MCF 10A (cell line): ENCODE results near the gene GATAD2A. TPM values are rescaled to one million over a fixed set of nuclear protein-coding genes. Genes with fewer than 3 reads are reported as not detected.
"Not testable (repeated sequence)": the region's sequence is repeated elsewhere in the genome, so short reads cannot be mapped to it uniquely, and the experiment has no call there.

Experiments
- BruUV-seq: library from RNA; stranded (reverse); fragments of 400-500 nt; replicated peaks from 2 replicates; lab custom pipeline; 2021; lab: Mats Ljungman, UMichigan
- CTCF ChIA-PET: fragments of 300-600 bp; sonication (Branson Sonifier 250); formaldehyde crosslinking; extraction: SDS; loops from one replicate; lab custom pipeline; 2021; ENCODE audit warnings: antibody characterized with exemption, inconsistent platforms; lab: Yijun Ruan, JAX
- POLR2A ChIA-PET: fragments of 300-600, 350-650 bp; sonication (Branson Sonifier 250); formaldehyde crosslinking; extraction: SDS; loops from one replicate; lab custom pipeline; 2020; ENCODE audit warnings: antibody characterized with exemption, inconsistent platforms; lab: Yijun Ruan, JAX
- DNase-seq: peaks from one replicate; pipeline ENCODE4 v3.0.0-alpha.2; 2018; ENCODE audit not compliant: unreplicated experiment
- H3K27ac Mint-ChIP-seq: one replicate; pipeline ENCODE4 v1.8.0; 2022; ENCODE audit warnings: mild to moderate bottlenecking, low read depth, mixed read lengths; ENCODE audit not compliant: unreplicated experiment
- H3K27me3 Mint-ChIP-seq: one replicate; pipeline ENCODE4 v1.8.0; 2022; ENCODE audit warnings: mixed read lengths; ENCODE audit not compliant: insufficient read depth, unreplicated experiment
- H3K36me3 Mint-ChIP-seq: one replicate; pipeline ENCODE4 v1.8.0; 2022; ENCODE audit warnings: mild to moderate bottlenecking, moderate library complexity, mixed read lengths; ENCODE audit not compliant: insufficient read depth, unreplicated experiment
- H3K4me1 Mint-ChIP-seq: one replicate; pipeline ENCODE4 v1.8.0; 2022; ENCODE audit warnings: mixed read lengths; ENCODE audit not compliant: insufficient read depth, unreplicated experiment
- H3K4me3 Mint-ChIP-seq: one replicate; pipeline ENCODE4 v1.8.0; 2022; ENCODE audit warnings: mild to moderate bottlenecking, moderate library complexity, mixed read lengths; ENCODE audit not compliant: unreplicated experiment
- H3K9me3 Mint-ChIP-seq: one replicate; pipeline ENCODE4 v1.8.0; 2022; ENCODE audit warnings: mixed read lengths; ENCODE audit not compliant: unreplicated experiment
- intact Hi-C: fragments of 100-400 bp; cut with micrococcal nuclease; formaldehyde crosslinking; loops from 2 replicates; pipeline ENCODE4 v1.14.1; 2022
- total RNA-seq: library from RNA; stranded (reverse); gene quantifications from 2 replicates; pipeline ENCODE4 v1.2.3, GENCODE V29; 2022
- TF ChIP-seq, protein P1 (sequence below): fragments of 200-600 bp; IDR thresholded peaks from one replicate; pipeline ENCODE4 v1.8.0; 2022; ENCODE audit warnings: antibody characterized with exemption, mild to moderate bottlenecking; ENCODE audit not compliant: unreplicated experiment

Gene GATAD2A
- total RNA-seq, 1 experiment from 2014 or later = 91.5 TPM

DNA sequence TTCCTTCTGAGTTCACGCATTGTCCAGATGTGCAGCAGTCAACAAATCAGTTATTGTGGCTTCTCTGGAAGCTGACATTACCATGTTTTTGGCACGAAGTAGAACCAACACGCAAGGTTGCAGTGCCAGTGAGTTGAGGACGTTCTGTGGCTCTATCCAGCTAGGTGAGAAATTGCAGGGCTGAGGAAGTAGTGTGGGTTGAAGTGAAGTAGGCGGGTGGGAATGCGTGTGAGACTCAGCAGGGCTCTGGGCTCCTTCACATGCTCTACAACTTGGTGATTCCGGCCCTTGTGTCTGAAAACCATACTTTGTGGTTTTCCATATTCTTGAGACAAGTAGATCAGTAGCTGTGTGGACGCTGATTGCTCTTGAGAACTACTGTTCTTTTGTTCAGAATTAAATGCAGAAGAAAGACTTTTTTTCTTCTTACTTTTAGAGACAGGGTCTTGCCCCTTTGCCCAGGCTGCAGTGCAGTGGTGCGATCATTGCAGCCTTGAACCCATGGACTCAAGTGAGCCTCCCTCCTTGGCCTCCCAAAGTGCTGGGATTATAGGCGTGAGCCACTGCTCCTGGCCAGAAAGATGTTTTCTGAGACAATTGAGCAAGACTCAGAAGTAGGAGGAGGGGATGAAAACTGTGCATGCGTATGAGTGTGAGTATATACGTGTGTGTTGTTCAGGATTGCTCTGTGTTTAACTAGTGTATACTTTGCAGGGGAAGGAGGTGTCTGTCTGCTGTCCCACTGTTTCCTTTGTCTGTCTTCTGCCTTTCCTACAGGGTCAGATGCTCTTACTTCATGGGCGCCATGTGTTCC, 46.2 kb downstream of the GATAD2A start:
- no peaks in the 10 kb centered on the region for H3K27me3 Mint-ChIP-seq
- POLR2A ChIA-PET = no interaction called here
- H3K36me3 Mint-ChIP-seq = peaks cover 13% of the 10 kb centered on the region
- DNase-seq = no peak
- no peaks in the 10 kb centered on the region for H3K9me3 Mint-ChIP-seq
- no peak overlapping the region for H3K4me3 Mint-ChIP-seq
- intact Hi-C loops = no loop called here
- TF ChIP-seq, protein P1, sequence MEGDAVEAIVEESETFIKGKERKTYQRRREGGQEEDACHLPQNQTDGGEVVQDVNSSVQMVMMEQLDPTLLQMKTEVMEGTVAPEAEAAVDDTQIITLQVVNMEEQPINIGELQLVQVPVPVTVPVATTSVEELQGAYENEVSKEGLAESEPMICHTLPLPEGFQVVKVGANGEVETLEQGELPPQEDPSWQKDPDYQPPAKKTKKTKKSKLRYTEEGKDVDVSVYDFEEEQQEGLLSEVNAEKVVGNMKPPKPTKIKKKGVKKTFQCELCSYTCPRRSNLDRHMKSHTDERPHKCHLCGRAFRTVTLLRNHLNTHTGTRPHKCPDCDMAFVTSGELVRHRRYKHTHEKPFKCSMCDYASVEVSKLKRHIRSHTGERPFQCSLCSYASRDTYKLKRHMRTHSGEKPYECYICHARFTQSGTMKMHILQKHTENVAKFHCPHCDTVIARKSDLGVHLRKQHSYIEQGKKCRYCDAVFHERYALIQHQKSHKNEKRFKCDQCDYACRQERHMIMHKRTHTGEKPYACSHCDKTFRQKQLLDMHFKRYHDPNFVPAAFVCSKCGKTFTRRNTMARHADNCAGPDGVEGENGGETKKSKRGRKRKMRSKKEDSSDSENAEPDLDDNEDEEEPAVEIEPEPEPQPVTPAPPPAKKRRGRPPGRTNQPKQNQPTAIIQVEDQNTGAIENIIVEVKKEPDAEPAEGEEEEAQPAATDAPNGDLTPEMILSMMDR = no peak
- CTCF ChIA-PET = interaction anchor here (0.7 kb wide), 1 partner anchor 34 kb away, joined by 3 read pairs; no protein-coding TSS in a partner anchor
- peaks cover 13% of the 10 kb centered on the region for H3K4me1 Mint-ChIP-seq
- H3K27ac Mint-ChIP-seq = no peak overlapping the region
- no TSS peak for BruUV-seq

DNA sequence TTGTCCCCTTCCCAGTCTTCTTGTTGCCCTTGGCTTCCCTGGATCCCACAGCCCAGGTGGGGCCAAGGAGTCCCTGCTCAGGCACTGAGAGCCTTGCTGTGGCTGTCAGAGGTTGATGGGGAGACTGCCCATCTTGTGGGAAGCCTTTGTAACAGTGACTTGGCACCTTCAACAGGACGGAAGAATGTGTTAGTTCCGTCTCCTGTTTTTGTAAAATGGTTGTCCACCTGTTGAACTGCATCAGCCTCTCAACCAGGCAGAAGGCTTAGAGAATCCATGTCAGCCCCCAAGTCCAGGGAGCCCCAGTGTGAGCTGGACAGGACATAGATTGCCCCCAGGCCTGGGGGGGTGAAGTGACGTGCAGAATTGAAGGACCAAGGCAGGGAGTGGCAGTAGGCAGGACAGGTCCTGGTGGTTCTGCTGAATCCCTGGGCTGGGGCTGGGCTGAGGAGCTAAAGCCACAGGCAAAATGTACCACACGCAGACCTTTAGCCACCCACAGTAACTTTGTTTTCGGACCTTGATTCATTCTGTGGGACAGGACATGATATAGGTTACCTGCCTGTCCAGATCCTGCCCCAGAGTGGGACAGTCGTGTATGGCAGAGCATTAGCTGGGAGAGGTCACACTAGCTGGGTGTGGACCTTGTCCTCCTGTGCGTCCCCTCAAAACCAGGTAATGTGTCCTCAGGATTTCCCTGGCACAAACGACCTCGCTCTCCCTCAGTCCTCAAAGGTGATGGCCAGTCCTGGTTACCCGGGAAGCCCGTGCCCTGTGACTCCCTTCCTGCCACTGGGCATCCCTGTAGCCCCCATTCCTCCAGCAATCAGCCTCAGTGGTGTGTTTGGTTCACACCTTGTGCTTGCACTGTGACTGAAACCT, 47.0 kb downstream of the GATAD2A start:
- TF ChIP-seq, protein P1 = no peak
- H3K27ac Mint-ChIP-seq = no peak overlapping the region
- no peak for DNase-seq
- peaks cover 6% of the 10 kb centered on the region for H3K4me1 Mint-ChIP-seq
- no peaks in the 10 kb centered on the region for H3K27me3 Mint-ChIP-seq
- peaks cover 13% of the 10 kb centered on the region for H3K36me3 Mint-ChIP-seq
- H3K9me3 Mint-ChIP-seq = no peaks in the 10 kb centered on the region
- intact Hi-C loops = no loop called here
- ChIA-PET CTCF (interaction anchor here (0.6 to 0.8 kb wide), 2 partner anchors 35 to 125 kb away, joined by 3 to 4 read pairs; no protein-coding TSS in a partner anchor), POLR2A (interaction anchor here (0.7 kb wide), 1 partner anchor 64 kb away, joined by 3 read pairs; the partner anchor contains the start of gene NDUFA13)
- no TSS peak for BruUV-seq
- no peak overlapping the region for H3K4me3 Mint-ChIP-seq

DNA sequence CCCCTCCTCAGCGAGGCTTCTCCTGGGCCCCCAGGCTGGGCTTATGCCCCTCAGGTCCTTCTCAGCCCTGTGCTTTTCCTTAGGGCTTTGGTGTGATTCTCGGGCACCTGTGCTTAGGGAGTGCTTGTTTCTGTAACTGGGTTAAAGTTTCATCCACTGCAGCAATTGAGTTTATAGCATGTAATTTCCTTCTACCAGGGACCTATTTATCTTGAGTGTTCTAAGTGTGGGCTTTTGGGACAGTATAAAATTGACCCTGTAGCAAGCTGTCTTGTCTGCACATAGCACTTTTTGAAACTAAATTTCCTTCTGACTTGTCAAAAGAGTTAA, 47.6 kb downstream of the GATAD2A start:
- peaks cover 7% of the 10 kb centered on the region for H3K4me1 Mint-ChIP-seq
- ChIA-PET CTCF (interaction anchor here (0.6 to 0.8 kb wide), 3 partner anchors 27 to 278 kb away, joined by 3 to 6 read pairs (median 5); no protein-coding TSS in a partner anchor), POLR2A (interaction anchor here (0.7 kb wide), 1 partner anchor 63 kb away, joined by 3 read pairs; the partner anchor contains the start of gene NDUFA13)
- intact Hi-C loops = no loop called here
- H3K27me3 Mint-ChIP-seq = no peaks in the 10 kb centered on the region
- BruUV-seq = no TSS peak
- TF ChIP-seq, protein P1 = no peak
- no peaks in the 10 kb centered on the region for H3K9me3 Mint-ChIP-seq
- no peak overlapping the region for H3K27ac Mint-ChIP-seq
- H3K36me3 Mint-ChIP-seq = peaks cover 13% of the 10 kb centered on the region
- no peak for DNase-seq
- H3K4me3 Mint-ChIP-seq = no peak overlapping the region

DNA sequence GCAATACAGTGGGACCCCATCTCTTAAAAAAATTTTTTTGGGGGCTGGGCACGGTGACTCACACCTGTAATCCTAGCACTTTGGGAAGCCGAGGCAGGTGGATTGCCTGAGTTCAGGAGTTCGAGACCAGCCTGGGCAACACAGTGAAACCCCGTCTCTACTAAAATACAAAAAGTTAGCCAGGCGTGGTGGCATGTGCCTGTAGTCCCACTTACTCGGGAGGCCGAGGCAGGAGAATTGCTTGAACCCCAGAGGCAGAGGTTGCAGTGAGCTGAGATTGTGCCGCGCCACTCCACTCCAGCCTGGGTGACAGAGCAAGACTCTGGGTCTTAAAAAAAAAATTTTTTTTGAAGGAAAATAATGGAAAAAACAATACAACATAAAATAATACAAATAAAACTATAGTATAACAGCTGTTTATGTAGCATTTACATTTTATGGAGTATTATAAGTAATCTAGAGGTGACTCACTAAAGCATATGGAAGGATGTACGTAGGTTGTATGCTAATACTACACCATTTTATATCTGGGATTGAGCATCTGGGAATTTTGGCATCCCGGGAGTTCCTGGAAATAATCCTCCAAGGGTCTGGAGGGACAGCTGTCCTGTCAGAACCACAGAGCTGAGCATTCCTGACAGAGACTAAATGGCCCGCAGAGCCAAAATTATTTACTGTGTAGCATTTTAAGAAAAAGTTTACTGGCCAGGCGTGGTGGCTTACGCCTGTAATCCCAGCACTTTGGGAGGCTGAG, 49.9 kb downstream of the GATAD2A start:
- intact Hi-C loops, H3K4me3 Mint-ChIP-seq, DNase-seq, H3K9me3 Mint-ChIP-seq, H3K27me3 Mint-ChIP-seq, BruUV-seq, H3K27ac Mint-ChIP-seq: not testable (repeated sequence)
- ChIA-PET POLR2A (interaction anchor here (0.6 kb wide), 1 partner anchor 76 kb away, joined by 3 read pairs; no protein-coding TSS in a partner anchor), CTCF (interaction anchor here (0.6 to 1.2 kb wide), 2 partner anchors 35 to 455 kb away, joined by 3 to 4 read pairs; no protein-coding TSS in a partner anchor)
- Mint-ChIP-seq H3K4me1 (peaks cover 27% of the 10 kb centered on the region), H3K36me3 (peaks cover 18% of the 10 kb centered on the region)
